NT2/D1 (cell line): ENCODE data around the gene IL1RL1.

Experiments used
- SUZ12 ChIP-seq: IDR thresholded peaks from 2 replicates; pipeline ENCODE4 v1.6.1; 2011; ENCODE audit not compliant: insufficient read length, insufficient read depth; ENCODE audit errors: extremely low read depth
- YY1 ChIP-seq: IDR thresholded peaks from 2 replicates; pipeline ENCODE4 v1.6.1; 2011; ENCODE audit not compliant: insufficient read length, insufficient read depth
- ZNF274 ChIP-seq: IDR thresholded peaks from 2 replicates; pipeline ENCODE4 v1.6.1; 2011; ENCODE audit warnings: mild to moderate bottlenecking, low read depth, low read length

DNA sequence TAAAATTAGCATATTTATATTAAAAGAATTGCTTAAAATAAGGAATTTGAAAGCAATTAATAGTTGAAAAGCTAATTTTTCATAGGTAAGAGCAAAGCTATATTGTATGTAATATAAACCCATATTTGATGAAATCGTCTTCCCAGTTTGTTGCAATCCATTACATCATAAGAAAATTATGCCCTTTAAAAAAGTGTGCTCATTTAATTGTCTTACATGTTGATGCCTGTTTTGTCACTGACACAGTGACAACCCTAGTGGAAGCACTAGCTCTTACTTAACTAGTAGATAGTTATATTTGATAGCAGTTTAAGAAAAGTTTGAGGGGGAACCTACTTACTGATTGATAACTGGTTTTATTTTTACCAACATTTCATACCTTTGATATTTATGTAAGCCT is 81.6 kb downstream of the IL1RL1 start:
- TF ChIP-seq YY1, result no peak
- TF ChIP-seq SUZ12, result no peak
- TF ChIP-seq ZNF274, result no peak
